Measurements from ENCODE around the gene ALK. TPM values are rescaled to one million over a fixed set of nuclear protein-coding genes. Genes with fewer than 3 reads are reported as not detected.

ALK gene
- total and polyA plus RNA-seq, 10 of the 15 experiments (the other 5 are each of a cell fraction or from before 2014, with no cell fraction given): 0.11 TPM; not detected in 9

DNA sequence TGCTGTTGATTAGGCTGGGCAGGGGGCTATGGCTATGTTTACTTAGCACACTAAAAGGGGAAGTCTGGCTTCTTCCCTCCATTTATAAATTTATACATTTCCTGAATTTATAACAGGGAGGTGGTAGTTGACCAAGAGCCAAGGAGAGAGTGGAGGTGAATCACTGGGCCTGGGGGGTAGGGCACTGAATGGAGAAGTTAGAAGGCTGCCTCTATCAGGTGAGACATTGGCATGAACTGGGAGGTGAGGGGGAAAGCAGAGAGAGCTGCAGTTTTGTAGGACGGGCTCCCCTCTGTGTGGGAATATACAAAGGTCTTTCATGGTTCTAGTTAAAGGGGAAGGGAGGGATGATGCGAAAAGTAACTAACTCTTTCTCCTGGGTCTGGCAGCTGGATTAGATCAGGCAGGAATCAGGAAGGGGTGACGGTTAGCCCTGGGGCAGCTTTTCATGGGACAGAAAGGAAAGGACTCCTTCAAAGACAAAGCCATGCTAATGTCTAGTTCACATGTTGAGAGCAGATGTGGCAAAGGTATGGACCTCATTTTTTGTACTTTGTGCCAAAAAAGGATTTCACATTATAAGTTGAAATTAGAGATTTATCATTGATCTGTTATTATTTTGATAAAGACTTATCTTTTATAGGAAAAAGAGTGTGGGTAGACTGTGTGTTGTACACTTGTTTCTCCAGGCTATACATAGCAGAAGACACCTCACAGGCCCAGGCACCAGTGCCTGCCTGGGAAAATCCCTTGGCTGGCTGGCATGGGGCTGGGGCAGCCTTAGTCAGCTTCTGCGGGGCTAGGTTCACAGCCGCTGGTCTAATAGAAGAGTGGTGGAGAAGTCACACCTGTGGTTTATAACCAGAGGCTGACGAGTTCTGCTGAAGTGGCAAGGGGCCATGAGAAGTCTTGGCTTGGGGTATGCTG is 647.4 kb downstream of the ALK start:
- in situ Hi-C loops (cut with MboI) (no loop called here), intact Hi-C loops (cut with micrococcal nuclease; ENCODE audit: unreplicated experiment) (no loop called here)
- CTCF ChIA-PET: no interaction called here
- H2AFZ ChIP-seq (ENCODE audit: control insufficient read depth, low read depth, low read length): no peak overlapping the region
- H3K4me1 ChIP-seq (ENCODE audit: control insufficient read depth, insufficient read depth, low read length): no peaks in the 10 kb centered on the region
- DNase-seq (ENCODE audit: low read depth, low spot score) (no peak), FAIRE-seq (no peak), ATAC-seq (no peak)
- H3K9me3 ChIP-seq (replicated peaks; ENCODE audit: control insufficient read depth, insufficient read depth, low read length): no peaks in the 10 kb centered on the region
- no peak overlapping the region for H3K4me3 ChIP-seq
- H3K36me3 ChIP-seq (ENCODE audit: control insufficient read depth in 2 of 2, insufficient read depth in 2 of 2, low read length in 1 of 2): no peaks in the 10 kb centered on the region
- no TSS peak for BruUV-seq (replicated peaks)
- H3K4me2 ChIP-seq (ENCODE audit: control insufficient read depth, insufficient read depth): no peak overlapping the region
- SMC1A ChIA-PET (ENCODE audit: uncharacterized antibody, unreplicated experiment): no interaction called here
- TF ChIP-seq MTA2 (IDR thresholded peaks at IDR 0.05; ENCODE audit: low read depth): no peak
- no peak for TF ChIP-seq TCF7 (IDR thresholded peaks at IDR 0.05; ENCODE audit: borderline replicate concordance)
- H4K20me1 ChIP-seq (ENCODE audit: control insufficient read depth, insufficient read depth): no peaks in the 10 kb centered on the region
- H3K9ac ChIP-seq (ENCODE audit: control insufficient read depth, insufficient read depth, low read length): no peak overlapping the region
- peaks cover 4 to 5% of the 10 kb centered on the region in 2 experiments; a peak in 2 of 4 replicates for H3K27me3 ChIP-seq (replicated peaks in 1 of 2; ENCODE audit: control insufficient read depth in 2 of 2, insufficient read depth in 2 of 2, low read length in 1 of 2)
- 20% methylated on average over 6 of the region's 6 CpGs for WGBS (ENCODE audit: insufficient coverage, insufficient replicate concordance, low lambda C conversion rate, missing lambda C conversion rate)
- no peak overlapping the region for H3K27ac ChIP-seq (ENCODE audit: control insufficient read depth, insufficient read depth)
- RAD21 ChIA-PET (ENCODE audit: unreplicated experiment): no interaction called here
- H3K79me2 ChIP-seq (ENCODE audit: control insufficient read depth, insufficient read depth, low read length): no peaks in the 10 kb centered on the region
- POLR2A ChIA-PET: no interaction called here

GRCh38 chr2:29273004-29273684 is 648.2 kb downstream of the ALK start:
- Histone ChIP-seq H3K36me3 (ENCODE audit: control insufficient read depth in 2 of 2, insufficient read depth in 2 of 2, low read length in 1 of 2) (no peaks in the 10 kb centered on the region), H3K9ac (ENCODE audit: control insufficient read depth, insufficient read depth, low read length) (no peak overlapping the region), H4K20me1 (ENCODE audit: control insufficient read depth, insufficient read depth) (no peaks in the 10 kb centered on the region), H3K9me3 (replicated peaks; ENCODE audit: control insufficient read depth, insufficient read depth, low read length) (no peaks in the 10 kb centered on the region), H2AFZ (ENCODE audit: control insufficient read depth, low read depth, low read length) (no peak overlapping the region), H3K4me3 (no peak overlapping the region), H3K79me2 (ENCODE audit: control insufficient read depth, insufficient read depth, low read length) (no peaks in the 10 kb centered on the region), H3K27ac (ENCODE audit: control insufficient read depth, insufficient read depth) (no peak overlapping the region), H3K4me2 (ENCODE audit: control insufficient read depth, insufficient read depth) (no peak overlapping the region), H3K27me3 (replicated peaks in 1 of 2; ENCODE audit: control insufficient read depth in 2 of 2, insufficient read depth in 2 of 2, low read length in 1 of 2) (peaks cover 4 to 5% of the 10 kb centered on the region in 2 experiments; a peak in 2 of 4 replicates), H3K4me1 (ENCODE audit: control insufficient read depth, insufficient read depth, low read length) (no peaks in the 10 kb centered on the region)
- no TSS peak for BruUV-seq (replicated peaks)
- DNase-seq (ENCODE audit: low read depth, low spot score): no peak
- FAIRE-seq: no peak
- SMC1A ChIA-PET (ENCODE audit: uncharacterized antibody, unreplicated experiment): no interaction called here
- POLR2A ChIA-PET: no interaction called here
- TF ChIP-seq NR2F1 (conservative IDR thresholded peaks at IDR 0.05) (no peak), NKRF (conservative IDR thresholded peaks at IDR 0.05) (no peak), ZNF207 (IDR thresholded peaks at IDR 0.05; ENCODE audit: borderline replicate concordance) (no peak), HDAC2 (IDR thresholded peaks at IDR 0.05) (no peak)
- TF ChIP-seq, protein P1, sequence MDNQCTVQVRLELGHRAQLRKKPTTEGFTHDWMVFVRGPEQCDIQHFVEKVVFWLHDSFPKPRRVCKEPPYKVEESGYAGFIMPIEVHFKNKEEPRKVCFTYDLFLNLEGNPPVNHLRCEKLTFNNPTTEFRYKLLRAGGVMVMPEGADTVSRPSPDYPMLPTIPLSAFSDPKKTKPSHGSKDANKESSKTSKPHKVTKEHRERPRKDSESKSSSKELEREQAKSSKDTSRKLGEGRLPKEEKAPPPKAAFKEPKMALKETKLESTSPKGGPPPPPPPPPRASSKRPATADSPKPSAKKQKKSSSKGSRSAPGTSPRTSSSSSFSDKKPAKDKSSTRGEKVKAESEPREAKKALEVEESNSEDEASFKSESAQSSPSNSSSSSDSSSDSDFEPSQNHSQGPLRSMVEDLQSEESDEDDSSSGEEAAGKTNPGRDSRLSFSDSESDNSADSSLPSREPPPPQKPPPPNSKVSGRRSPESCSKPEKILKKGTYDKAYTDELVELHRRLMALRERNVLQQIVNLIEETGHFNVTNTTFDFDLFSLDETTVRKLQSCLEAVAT (IDR thresholded peaks at IDR 0.05): no peak
- ATAC-seq: no peak
- RAD21 ChIA-PET (ENCODE audit: unreplicated experiment): no interaction called here
- CTCF ChIA-PET: interaction anchor here (1.1 kb wide), 1 partner anchor 843 kb away, joined by 3 read pairs; no protein-coding TSS in a partner anchor
- WGBS (ENCODE audit: insufficient coverage, insufficient replicate concordance, low lambda C conversion rate, missing lambda C conversion rate): 31% methylated on average over 6 of the region's 6 CpGs
- in situ Hi-C loops (cut with MboI): no loop called here
- intact Hi-C loops (cut with micrococcal nuclease; ENCODE audit: unreplicated experiment): no loop called here

Data from GM12878 (cell line).